Fibroblast of lung (primary cell): Measurements from ENCODE around the gene PCIF1. TPM values are rescaled to one million over a fixed set of nuclear protein-coding genes. Genes with fewer than 3 reads are reported as not detected.

Source experiments
- DNase-seq, 2 donors: peaks; one replicate each; pipeline versions ENCODE4 v3.0.0 to v3.0.0-alpha.2; 2010; ENCODE audit warnings: low read depth in 2 of 2
- H2AFZ ChIP-seq: 2 replicates; pipeline ENCODE4 v1.5.1; 2012; ENCODE audit warnings: low read length, control low read depth, inconsistent platforms
- H3K27ac ChIP-seq: 2 replicates; pipeline ENCODE4 v1.5.1; 2011; ENCODE audit warnings: low read length, control low read depth; ENCODE audit not compliant: insufficient read depth
- H3K27me3 ChIP-seq: 2 replicates; pipeline ENCODE4 v1.5.1; 2011; ENCODE audit warnings: mild to moderate bottlenecking, low read length; ENCODE audit not compliant: control insufficient read depth, insufficient read depth
- H3K36me3 ChIP-seq: 2 replicates; pipeline ENCODE4 v1.5.1; 2011; ENCODE audit warnings: low read length; ENCODE audit not compliant: control insufficient read depth, insufficient read depth
- H3K4me1 ChIP-seq: 2 replicates; pipeline ENCODE4 v1.5.1; 2011; ENCODE audit warnings: low read length; ENCODE audit not compliant: control insufficient read depth, insufficient read depth; ENCODE audit errors: extremely low read depth
- H3K4me2 ChIP-seq: 2 replicates; pipeline ENCODE4 v1.5.1; 2011; ENCODE audit warnings: low read length, control low read depth; ENCODE audit not compliant: insufficient read depth; ENCODE audit errors: extremely low read depth
- H3K4me3 ChIP-seq, 4 experiments: fragments of 200-600 bp in 1 of 4; sonication (generic) in 1 of 4; replicated peaks in 1 of 4; 2 replicates each; pipeline ENCODE4 v1.5.1; 2011 to 2016; ENCODE audit warnings: low read length in 4 of 4, low read depth in 3 of 4, mild to moderate bottlenecking in 3 of 4, control low read depth in 2 of 4, inconsistent platforms in 1 of 4, mixed read lengths in 1 of 4; ENCODE audit not compliant: insufficient read depth in 1 of 4; ENCODE audit errors: control extremely low read depth in 1 of 4
- H3K79me2 ChIP-seq: 2 replicates; pipeline ENCODE4 v1.5.1; 2012; ENCODE audit warnings: mild to moderate bottlenecking, low read length, inconsistent platforms; ENCODE audit not compliant: control insufficient read depth, insufficient read depth
- H3K9ac ChIP-seq: 2 replicates; pipeline ENCODE4 v1.5.1; 2011; ENCODE audit warnings: mild to moderate bottlenecking, low read length, control low read depth; ENCODE audit not compliant: insufficient read depth
- H3K9me3 ChIP-seq: 2 replicates; pipeline ENCODE4 v1.5.1; 2012; ENCODE audit warnings: low read depth, low read length; ENCODE audit not compliant: control insufficient read depth, insufficient read depth
- H4K20me1 ChIP-seq: 2 replicates; pipeline ENCODE4 v1.5.1; 2011; ENCODE audit warnings: low read length; ENCODE audit not compliant: control insufficient read depth, insufficient read depth; ENCODE audit errors: extremely low read depth
- CTCF ChIP-seq, 2 donors: IDR thresholded peaks in 1 of 2; conservative IDR thresholded peaks in 1 of 2; 1 replicate in 1 of 2; 2 replicates in 1 of 2; pipeline ENCODE4 v1.5.1; 2011 to 2012; ENCODE audit warnings: low read length in 2 of 2, control low read depth in 1 of 2, inconsistent platforms in 1 of 2, low read depth in 1 of 2, mild to moderate bottlenecking in 1 of 2
- EZH2 ChIP-seq: IDR thresholded peaks from 2 replicates; pipeline ENCODE4 v1.5.1; 2012; ENCODE audit warnings: low read length, control low read depth, mild to moderate bottlenecking; ENCODE audit errors: missing control alignments
- polyA plus RNA-seq, 2 donors: library from polyadenylated mRNA; depleted of rRNA in 1 of 2; stranded (reverse) in 1 of 2; unstranded in 1 of 2; fragments of >200 nt; gene quantifications; 2 replicates each; pipeline ENCODE4 v1.2.1, GENCODE V29; 2011 to 2012; ENCODE audit warnings: missing spikeins in 1 of 2
- total RNA-seq: library from RNA; depleted of rRNA; stranded (reverse); fragments of >200 nt; gene quantifications from 2 replicates; pipeline ENCODE4 v1.2.1, GENCODE V29; 2014

PCIF1 gene
- total and polyA plus RNA-seq, 2 donors (not counting 1 experiment from before 2014, with no cell fraction given) = 9.9 to 16.0 TPM

GRCh38 chr20:45934046-45934585, 367 bp upstream of the PCIF1 start:
- H3K27ac ChIP-seq = peak overlapping the region; percentile 99
- H3K4me3 ChIP-seq = peak overlapping the region; percentile 90 to 99 (median 95)
- no peaks in the 10 kb centered on the region for H3K9me3 ChIP-seq
- no peaks in the 10 kb centered on the region for H4K20me1 ChIP-seq
- peaks cover 27% of the 10 kb centered on the region for H3K79me2 ChIP-seq
- peak overlapping the region; percentile 100 for H3K9ac ChIP-seq
- H3K27me3 ChIP-seq = no peaks in the 10 kb centered on the region
- H3K4me1 ChIP-seq = peaks cover 6% of the 10 kb centered on the region
- peak overlapping the region; percentile 66 for H2AFZ ChIP-seq
- H3K36me3 ChIP-seq = peaks cover 11% of the 10 kb centered on the region
- DNase-seq = peak; percentile 51 to 52
- TF ChIP-seq CTCF (conservative IDR thresholded peaks at IDR 0.05 in 1 of 2, IDR thresholded peaks at IDR 0.05 in 1 of 2; ENCODE audit: low read depth in 1 of 2, low read length in 2 of 2) (no peak), EZH2 (no peak)
- peak overlapping the region; percentile 89 for H3K4me2 ChIP-seq

GRCh38 chr20:45935416-45936046, 1.0 kb downstream of the PCIF1 start:
- TF ChIP-seq CTCF (conservative IDR thresholded peaks at IDR 0.05 in 1 of 2, IDR thresholded peaks at IDR 0.05 in 1 of 2; ENCODE audit: low read depth in 1 of 2, low read length in 2 of 2) (no peak), EZH2 (no peak)
- peaks cover 27% of the 10 kb centered on the region for H3K79me2 ChIP-seq
- H3K4me3 ChIP-seq = peak overlapping the region; percentile 57 to 87 (median 67)
- peak in 1 of 2 donors; percentile 32 for DNase-seq
- H3K27me3 ChIP-seq = no peaks in the 10 kb centered on the region
- no peaks in the 10 kb centered on the region for H3K9me3 ChIP-seq
- peaks cover 6% of the 10 kb centered on the region for H3K4me1 ChIP-seq
- H2AFZ ChIP-seq = peak overlapping the region; percentile 73
- H3K36me3 ChIP-seq = peaks cover 15% of the 10 kb centered on the region
- H3K9ac ChIP-seq = peak overlapping the region; percentile 75
- H3K27ac ChIP-seq = peak overlapping the region; percentile 82
- no peaks in the 10 kb centered on the region for H4K20me1 ChIP-seq
- H3K4me2 ChIP-seq = peak overlapping the region; percentile 96

GRCh38 chr20:45937765-45938164, 3.3 kb downstream of the PCIF1 start:
- H3K4me1 ChIP-seq = peaks cover 6% of the 10 kb centered on the region
- no peaks in the 10 kb centered on the region for H3K27me3 ChIP-seq
- peak overlapping the region; percentile 67 for H3K27ac ChIP-seq
- peaks cover 27% of the 10 kb centered on the region for H3K79me2 ChIP-seq
- H3K9me3 ChIP-seq = no peaks in the 10 kb centered on the region
- H3K36me3 ChIP-seq = peaks cover 22% of the 10 kb centered on the region
- H3K4me2 ChIP-seq = no peak overlapping the region
- no peaks in the 10 kb centered on the region for H4K20me1 ChIP-seq
- H2AFZ ChIP-seq = no peak overlapping the region
- no peak overlapping the region for H3K9ac ChIP-seq
- no peak for TF ChIP-seq CTCF (conservative IDR thresholded peaks at IDR 0.05 in 1 of 2, IDR thresholded peaks at IDR 0.05 in 1 of 2; ENCODE audit: low read depth in 1 of 2, low read length in 2 of 2)
- TF ChIP-seq EZH2 = no peak
- peak in 1 of 2 donors; percentile 51 for DNase-seq
- no peak overlapping the region for H3K4me3 ChIP-seq
